Rectal smooth muscle tissue (tissue), 1 donor: ENCODE data around the gene DMXL1.

Experiments
- H3K27ac ChIP-seq: one replicate; pipeline ENCODE4 v1.7.0; 2013; ENCODE audit warnings: low read depth, low read length, inconsistent platforms
- H3K27me3 ChIP-seq: one replicate; pipeline ENCODE4 v1.7.0; 2013; ENCODE audit warnings: low read length; ENCODE audit not compliant: control insufficient read depth, insufficient read depth
- H3K36me3 ChIP-seq: one replicate; pipeline ENCODE4 v1.7.0; 2013; ENCODE audit warnings: low read length; ENCODE audit not compliant: control insufficient read depth, insufficient read depth
- H3K4me1 ChIP-seq: one replicate; pipeline ENCODE4 v1.7.0; 2013; ENCODE audit warnings: low read length; ENCODE audit not compliant: control insufficient read depth, insufficient read depth
- H3K4me3 ChIP-seq: one replicate; pipeline ENCODE4 v1.7.0; 2013; ENCODE audit warnings: low read length
- H3K9ac ChIP-seq: one replicate; pipeline ENCODE4 v1.7.0; 2013; ENCODE audit warnings: low read length

Gene DMXL1

DNA sequence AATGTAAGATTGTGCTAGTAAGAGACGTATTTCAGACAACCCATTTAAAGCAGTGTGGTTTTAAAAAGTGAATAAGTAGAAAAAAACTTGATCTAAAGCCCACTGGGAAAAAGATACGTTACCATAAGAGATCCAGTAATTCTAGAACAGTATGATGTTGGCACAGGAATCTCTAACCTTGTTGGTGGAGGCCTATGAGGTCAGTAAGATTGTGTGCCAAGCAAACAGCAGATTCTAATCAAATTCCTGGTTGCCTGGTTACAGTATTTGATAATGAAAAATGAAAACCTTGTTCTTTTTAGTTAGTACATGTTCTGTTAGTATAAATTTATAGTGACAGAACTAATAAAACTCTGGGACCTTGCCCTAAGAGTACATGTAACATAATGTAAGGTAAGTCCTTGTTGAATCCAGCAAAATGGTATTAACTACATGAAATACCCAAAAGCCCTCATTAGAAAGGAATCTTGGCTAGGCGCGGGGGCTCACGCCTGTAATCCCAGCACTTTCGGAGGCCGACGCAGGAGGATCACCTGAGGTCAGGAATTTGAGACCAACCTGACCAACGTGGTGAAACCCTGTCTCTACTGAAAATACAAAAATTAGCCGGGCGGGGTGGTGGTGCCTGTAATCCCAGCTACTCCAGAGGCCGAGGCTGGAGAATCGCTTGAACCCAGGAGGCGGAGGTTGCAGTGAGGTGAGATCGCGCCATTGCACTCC, 33.2 kb upstream of the DMXL1 start:
- Histone ChIP-seq H3K9ac (no peak overlapping the region), H3K4me3 (no peak overlapping the region), H3K27ac (no peak overlapping the region), H3K27me3 (no peaks in the 10 kb centered on the region), H3K4me1 (no peaks in the 10 kb centered on the region), H3K36me3 (no peaks in the 10 kb centered on the region)

DNA sequence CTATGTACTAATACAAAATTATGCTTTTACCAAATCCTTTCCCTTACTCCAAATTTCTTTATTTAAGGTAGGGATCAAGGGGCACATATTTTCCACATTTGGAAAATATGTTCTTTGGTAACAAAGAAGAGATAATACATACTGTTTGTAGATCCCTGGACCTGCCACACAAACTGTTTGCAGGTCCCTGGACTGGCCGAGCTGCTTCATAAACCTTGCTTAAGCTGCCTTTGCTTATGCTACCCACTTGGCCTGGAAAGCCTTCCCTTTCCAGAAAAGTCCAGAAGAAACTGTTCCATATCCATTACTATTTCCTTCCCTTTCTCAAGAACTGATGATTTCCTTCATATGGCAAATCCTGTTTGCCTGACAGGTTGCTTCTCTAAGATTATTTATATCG, 22.6 kb upstream of the DMXL1 start:
- H3K4me1 ChIP-seq: no peaks in the 10 kb centered on the region
- H3K4me3 ChIP-seq: no peak overlapping the region
- H3K27me3 ChIP-seq: no peaks in the 10 kb centered on the region
- no peak overlapping the region for H3K27ac ChIP-seq
- H3K36me3 ChIP-seq: no peaks in the 10 kb centered on the region
- H3K9ac ChIP-seq: no peak overlapping the region

DNA sequence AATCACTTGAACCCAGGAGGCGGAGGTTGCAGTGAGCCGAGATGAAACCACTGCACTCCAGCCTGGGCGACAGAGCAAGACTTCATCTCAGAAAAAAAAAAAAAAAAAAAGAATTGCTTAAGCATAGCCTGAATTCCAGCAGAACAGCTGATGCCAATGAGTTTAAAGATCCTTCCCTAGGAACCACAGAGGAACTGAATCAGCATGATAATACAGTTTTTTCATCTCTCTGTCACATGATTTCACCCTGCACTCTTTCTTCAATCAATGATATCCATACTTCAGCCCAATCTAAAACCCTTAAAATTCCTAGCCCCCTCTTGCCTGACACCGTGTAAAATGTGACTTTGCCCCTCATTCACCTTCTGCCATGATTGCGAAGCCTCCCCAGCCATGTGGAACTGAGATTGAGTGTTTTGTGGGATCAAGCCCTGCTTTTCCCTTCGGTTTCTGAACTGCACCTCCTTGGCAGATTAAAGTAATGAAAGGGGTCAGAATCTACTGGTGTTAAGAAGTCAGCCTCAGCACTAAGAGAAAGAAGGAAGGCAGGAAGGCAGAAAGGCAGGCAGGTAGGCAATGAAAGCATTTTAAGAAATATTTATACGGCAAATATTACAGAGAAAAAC, 20.9 kb upstream of the DMXL1 start:
- no peak overlapping the region for H3K4me3 ChIP-seq
- H3K27ac ChIP-seq: no peak overlapping the region
- no peaks in the 10 kb centered on the region for H3K36me3 ChIP-seq
- no peaks in the 10 kb centered on the region for H3K4me1 ChIP-seq
- no peak overlapping the region for H3K9ac ChIP-seq
- H3K27me3 ChIP-seq: no peaks in the 10 kb centered on the region

DNA sequence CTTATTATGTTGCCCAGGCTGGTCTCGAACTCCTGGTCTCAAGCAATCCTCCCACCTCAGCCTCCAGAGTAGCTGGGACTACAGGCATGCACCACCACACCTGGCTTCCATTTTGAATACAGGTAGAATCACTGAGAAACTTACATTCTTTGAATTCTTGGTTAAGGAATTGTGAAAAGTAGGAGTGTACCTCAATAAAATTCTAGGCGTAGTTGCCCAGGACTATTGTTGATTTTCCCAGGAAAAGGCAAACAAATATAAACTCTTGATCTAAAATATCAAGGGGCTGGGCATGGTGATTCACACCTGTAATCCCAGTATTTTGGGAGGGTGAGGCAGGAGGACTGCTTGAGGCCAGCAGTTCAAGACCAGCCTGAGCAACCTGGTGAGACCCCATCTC, 16.8 kb upstream of the DMXL1 start:
- Histone ChIP-seq H3K9ac (no peak overlapping the region), H3K36me3 (no peaks in the 10 kb centered on the region), H3K27me3 (no peaks in the 10 kb centered on the region), H3K27ac (no peak overlapping the region), H3K4me3 (no peak overlapping the region), H3K4me1 (no peaks in the 10 kb centered on the region)

GRCh38 chr5:119055294-119055693, 15.6 kb upstream of the DMXL1 start:
- Histone ChIP-seq H3K27ac (no peak overlapping the region), H3K36me3 (no peaks in the 10 kb centered on the region)

GRCh38 chr5:119058979-119059529, 11.8 kb upstream of the DMXL1 start:
- no peaks in the 10 kb centered on the region for H3K27me3 ChIP-seq
- no peaks in the 10 kb centered on the region for H3K4me1 ChIP-seq
- H3K9ac ChIP-seq: no peak overlapping the region
- no peak overlapping the region for H3K4me3 ChIP-seq
- H3K36me3 ChIP-seq: no peaks in the 10 kb centered on the region
- no peak overlapping the region for H3K27ac ChIP-seq

More at GRCh38 chr5:119055294-119055693, 15.6 kb upstream of the DMXL1 start:
- Histone ChIP-seq H3K4me3 (no peak overlapping the region), H3K4me1 (no peaks in the 10 kb centered on the region), H3K9ac (no peak overlapping the region), H3K27me3 (no peaks in the 10 kb centered on the region)

DNA sequence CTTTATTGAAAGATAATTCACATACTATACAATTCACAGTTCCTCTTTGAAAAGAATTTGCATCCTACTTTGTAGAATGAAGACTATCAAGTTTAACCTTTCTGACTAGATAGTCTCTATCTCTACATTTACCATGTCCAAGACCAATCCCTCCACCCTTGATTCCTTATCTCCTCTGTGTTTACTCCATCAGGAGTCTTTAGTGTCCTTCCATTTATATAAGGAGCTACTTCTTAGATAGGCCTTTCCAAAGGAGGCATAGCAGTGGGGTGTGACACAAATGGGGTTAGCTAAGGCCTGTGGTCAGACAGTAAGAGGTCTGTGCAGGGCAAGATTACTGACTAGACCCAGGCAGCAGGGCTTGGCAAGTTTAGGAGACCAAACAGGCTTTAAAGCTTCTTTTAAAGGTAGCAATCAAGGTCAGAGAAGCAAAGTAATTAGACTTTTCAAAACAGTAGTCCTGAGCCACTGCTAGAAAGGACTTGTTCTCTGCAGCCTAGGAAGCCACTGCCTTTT, 11.1 kb upstream of the DMXL1 start:
- Histone ChIP-seq H3K36me3 (no peaks in the 10 kb centered on the region), H3K4me1 (no peaks in the 10 kb centered on the region)

GRCh38 chr5:119063579-119064379, 7.1 kb upstream of the DMXL1 start:
- H3K27me3 ChIP-seq: no peaks in the 10 kb centered on the region
- no peak overlapping the region for H3K9ac ChIP-seq
- H3K27ac ChIP-seq: no peak overlapping the region
- no peaks in the 10 kb centered on the region for H3K36me3 ChIP-seq
- no peak overlapping the region for H3K4me3 ChIP-seq
- no peaks in the 10 kb centered on the region for H3K4me1 ChIP-seq

More for the DNA sequence above, 11.1 kb upstream of the DMXL1 start:
- Histone ChIP-seq H3K27me3 (no peaks in the 10 kb centered on the region), H3K4me3 (no peak overlapping the region), H3K9ac (no peak overlapping the region), H3K27ac (no peak overlapping the region)

GRCh38 chr5:119067450-119067849, 3.4 kb upstream of the DMXL1 start:
- H3K9ac ChIP-seq: no peak overlapping the region
- H3K4me3 ChIP-seq: no peak overlapping the region
- no peak overlapping the region for H3K27ac ChIP-seq
- H3K36me3 ChIP-seq: no peaks in the 10 kb centered on the region
- H3K4me1 ChIP-seq: peaks cover 4% of the 10 kb centered on the region
- no peaks in the 10 kb centered on the region for H3K27me3 ChIP-seq

DNA sequence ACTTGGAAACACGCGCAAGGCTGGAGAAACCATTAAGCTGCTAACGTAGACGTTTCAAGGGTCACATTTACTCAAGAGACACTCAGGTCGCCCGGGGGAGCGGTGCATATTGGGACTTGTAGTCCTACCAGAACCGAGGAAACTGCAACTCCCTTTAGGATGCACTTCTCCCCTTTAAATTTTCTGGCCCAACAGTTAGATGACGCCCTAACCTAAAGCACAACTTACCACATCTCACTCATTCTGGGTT, 384 bp upstream of the DMXL1 start:
- Histone ChIP-seq H3K27ac (peak overlapping the region; percentile 98), H3K36me3 (no peaks in the 10 kb centered on the region)

GRCh38 chr5:119071561-119071995, 691 bp downstream of the DMXL1 start:
- Histone ChIP-seq H3K36me3 (no peaks in the 10 kb centered on the region), H3K4me1 (peaks cover 9% of the 10 kb centered on the region), H3K9ac (peak overlapping the region; percentile 99), H3K27ac (peak overlapping the region; percentile 98), H3K27me3 (no peaks in the 10 kb centered on the region), H3K4me3 (peak overlapping the region; percentile 99)

More for the DNA sequence above, 384 bp upstream of the DMXL1 start:
- no peaks in the 10 kb centered on the region for H3K27me3 ChIP-seq
- peak overlapping the region; percentile 99 for H3K4me3 ChIP-seq
- peaks cover 9% of the 10 kb centered on the region for H3K4me1 ChIP-seq
- H3K9ac ChIP-seq: peak overlapping the region; percentile 20

GRCh38 chr5:119072496-119072895, 1.6 kb downstream of the DMXL1 start:
- Histone ChIP-seq H3K27ac (no peak overlapping the region), H3K36me3 (no peaks in the 10 kb centered on the region), H3K4me3 (peak overlapping the region; percentile 21), H3K4me1 (peaks cover 9% of the 10 kb centered on the region), H3K27me3 (no peaks in the 10 kb centered on the region), H3K9ac (no peak overlapping the region)
